Measurements from ENCODE around the gene FOXP1. TPM values are rescaled to one million over a fixed set of nuclear protein-coding genes. Genes with fewer than 3 reads are reported as not detected.

The FOXP1 gene
- total and polyA plus RNA-seq, 9 of the 15 experiments (the other 6 are each of a cell fraction or from before 2014, with no cell fraction given): 7.7 to 34.5 (median 13.7) TPM

DNA sequence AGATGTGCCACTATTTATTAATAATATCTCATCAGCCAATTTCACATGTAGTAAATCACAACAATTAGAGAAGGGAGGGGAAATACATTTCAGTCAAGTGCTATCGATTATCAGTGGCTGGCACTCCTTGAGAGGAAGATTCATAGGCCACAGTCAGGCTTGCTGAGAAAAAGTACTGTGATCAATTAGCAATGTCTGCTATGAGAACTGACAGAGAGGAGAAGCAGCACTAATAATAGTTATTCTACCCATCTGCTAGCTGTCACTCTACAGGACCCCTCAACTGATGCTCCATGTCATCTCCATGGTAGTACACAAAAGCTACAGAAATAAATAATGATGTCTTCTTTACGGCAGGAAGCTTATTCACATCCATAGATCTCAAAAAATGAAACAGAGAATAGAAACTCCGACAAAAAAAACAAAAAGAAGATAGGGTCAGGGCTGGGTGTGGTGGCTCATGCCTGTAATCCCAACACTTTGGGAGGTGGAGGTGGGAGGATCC lies 351.3 kb downstream of the FOXP1 start:
- H3K4me1 ChIP-seq (replicated peaks in 1 of 2; ENCODE audit: control insufficient read depth in 2 of 2, insufficient read depth in 2 of 2, low read length in 2 of 2): peaks cover 4 to 29% of the 10 kb centered on the region in 2 experiments
- no peaks in the 10 kb centered on the region for H3K79me2 ChIP-seq (ENCODE audit: control insufficient read depth, insufficient read depth, low read length)
- WGBS (ENCODE audit: insufficient coverage, low coverage, missing lambda C conversion rate): 25% methylated on average over 3 of the region's 3 CpGs
- FAIRE-seq (no peak), ATAC-seq (no peak), DNase-seq (ENCODE audit: extremely low read depth in 1 of 4, low spot score in 3 of 4) (no peak)
- H3K4me2 ChIP-seq (ENCODE audit: insufficient read depth, low read length): no peak overlapping the region
- no peak overlapping the region for H3K9ac ChIP-seq (ENCODE audit: insufficient read depth in 1 of 2, low read depth in 2 of 2, low read length in 2 of 2)
- no peak overlapping the region for H3K27ac ChIP-seq (ENCODE audit: extremely low read depth, low read depth, low read length)
- in situ Hi-C loops (cut with MboI) (no loop called here), intact Hi-C loops (cut with micrococcal nuclease) (loop anchor here (5.0 kb wide), 1 partner anchor 350 kb away; the partner anchor contains the start of gene FOXP1)
- H3K27me3 ChIP-seq (ENCODE audit: control insufficient read depth in 2 of 2, insufficient read depth in 2 of 2, low read length in 2 of 2): no peaks in the 10 kb centered on the region
- no TSS peak for BruUV-seq (replicated peaks)
- CTCF ChIA-PET (ENCODE audit: low intra/inter-chr PET ratio): no interaction called here
- TF ChIP-seq ETV1 (tag; conservative IDR thresholded peaks at IDR 0.05; ENCODE audit: low read depth) (no peak), ZNF23 (CRISPR knock-in tag; IDR thresholded peaks at IDR 0.05) (peak; percentile 77), ZNF696 (CRISPR knock-in tag; conservative IDR thresholded peaks at IDR 0.05) (no peak), PCBP2 (IDR thresholded peaks at IDR 0.05; ENCODE audit: low read depth, low read length, poor library complexity, severe bottlenecking) (no peak), ZBTB17 (CRISPR knock-in tag; IDR thresholded peaks at IDR 0.05) (0 out of 2 replicates have a peak, but pooled peaks have one; percentile 69), CSDE1 (IDR thresholded peaks at IDR 0.05) (no peak), ZNF224 (CRISPR knock-in tag; IDR thresholded peaks at IDR 0.05) (no peak), CREM (IDR thresholded peaks at IDR 0.05; ENCODE audit: low read depth) (no peak), TAF7 (tag; IDR thresholded peaks at IDR 0.05) (no peak), SP2 (IDR thresholded peaks at IDR 0.05; ENCODE audit: extremely low read depth, low read depth, low read length, poor library complexity, severe bottlenecking) (no peak), SAFB (IDR thresholded peaks at IDR 0.05; ENCODE audit: borderline replicate concordance, low read depth, low read length) (no peak), FOXA1 (IDR thresholded peaks at IDR 0.05; ENCODE audit: borderline replicate concordance) (no peak), SMARCB1 (IDR thresholded peaks at IDR 0.05; ENCODE audit: insufficient read length, low read depth) (no peak), NBN (IDR thresholded peaks at IDR 0.05; ENCODE audit: low read depth) (no peak)
- TF ChIP-seq, protein P1, sequence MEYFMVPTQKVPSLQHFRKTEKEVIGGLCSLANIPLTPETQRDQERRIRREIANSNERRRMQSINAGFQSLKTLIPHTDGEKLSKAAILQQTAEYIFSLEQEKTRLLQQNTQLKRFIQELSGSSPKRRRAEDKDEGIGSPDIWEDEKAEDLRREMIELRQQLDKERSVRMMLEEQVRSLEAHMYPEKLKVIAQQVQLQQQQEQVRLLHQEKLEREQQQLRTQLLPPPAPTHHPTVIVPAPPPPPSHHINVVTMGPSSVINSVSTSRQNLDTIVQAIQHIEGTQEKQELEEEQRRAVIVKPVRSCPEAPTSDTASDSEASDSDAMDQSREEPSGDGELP (CRISPR knock-in tag; IDR thresholded peaks at IDR 0.05; ENCODE audit: borderline replicate concordance): no peak
- TF ChIP-seq, protein P2, sequence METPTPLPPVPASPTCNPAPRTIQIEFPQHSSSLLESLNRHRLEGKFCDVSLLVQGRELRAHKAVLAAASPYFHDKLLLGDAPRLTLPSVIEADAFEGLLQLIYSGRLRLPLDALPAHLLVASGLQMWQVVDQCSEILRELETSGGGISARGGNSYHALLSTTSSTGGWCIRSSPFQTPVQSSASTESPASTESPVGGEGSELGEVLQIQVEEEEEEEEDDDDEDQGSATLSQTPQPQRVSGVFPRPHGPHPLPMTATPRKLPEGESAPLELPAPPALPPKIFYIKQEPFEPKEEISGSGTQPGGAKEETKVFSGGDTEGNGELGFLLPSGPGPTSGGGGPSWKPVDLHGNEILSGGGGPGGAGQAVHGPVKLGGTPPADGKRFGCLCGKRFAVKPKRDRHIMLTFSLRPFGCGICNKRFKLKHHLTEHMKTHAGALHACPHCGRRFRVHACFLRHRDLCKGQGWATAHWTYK (CRISPR knock-in tag; IDR thresholded peaks at IDR 0.05): no peak
- TF ChIP-seq, protein P3, sequence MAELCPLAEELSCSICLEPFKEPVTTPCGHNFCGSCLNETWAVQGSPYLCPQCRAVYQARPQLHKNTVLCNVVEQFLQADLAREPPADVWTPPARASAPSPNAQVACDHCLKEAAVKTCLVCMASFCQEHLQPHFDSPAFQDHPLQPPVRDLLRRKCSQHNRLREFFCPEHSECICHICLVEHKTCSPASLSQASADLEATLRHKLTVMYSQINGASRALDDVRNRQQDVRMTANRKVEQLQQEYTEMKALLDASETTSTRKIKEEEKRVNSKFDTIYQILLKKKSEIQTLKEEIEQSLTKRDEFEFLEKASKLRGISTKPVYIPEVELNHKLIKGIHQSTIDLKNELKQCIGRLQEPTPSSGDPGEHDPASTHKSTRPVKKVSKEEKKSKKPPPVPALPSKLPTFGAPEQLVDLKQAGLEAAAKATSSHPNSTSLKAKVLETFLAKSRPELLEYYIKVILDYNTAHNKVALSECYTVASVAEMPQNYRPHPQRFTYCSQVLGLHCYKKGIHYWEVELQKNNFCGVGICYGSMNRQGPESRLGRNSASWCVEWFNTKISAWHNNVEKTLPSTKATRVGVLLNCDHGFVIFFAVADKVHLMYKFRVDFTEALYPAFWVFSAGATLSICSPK (IDR thresholded peaks at IDR 0.05; ENCODE audit: borderline replicate concordance): no peak
- H3K4me3 ChIP-seq: no peak overlapping the region
- no peaks in the 10 kb centered on the region for H3K9me1 ChIP-seq (ENCODE audit: control insufficient read depth, insufficient read depth, low read length)
- no peak overlapping the region for H2AFZ ChIP-seq (ENCODE audit: low read depth, low read length)
- POLR2A ChIA-PET: no interaction called here
- H4K20me1 ChIP-seq (replicated peaks; ENCODE audit: control insufficient read depth, insufficient read depth, low read length): no peaks in the 10 kb centered on the region
- no peaks in the 10 kb centered on the region for H3K9me3 ChIP-seq (replicated peaks; ENCODE audit: control insufficient read depth, insufficient read depth, low read depth, low read length)
- H3K36me3 ChIP-seq (ENCODE audit: control insufficient read depth, insufficient read depth, low read length): no peaks in the 10 kb centered on the region
